ENCODE data around the gene STRN4.

The STRN4 gene

GRCh38 chr19:46723023-46723461, 23.2 kb downstream of the STRN4 start:
- in situ Hi-C loops (cut with HindIII; ENCODE audit: low sequenced_read_pairs): no loop called here
- TF ChIP-seq CTCF (IDR thresholded peaks at IDR 0.05; ENCODE audit: low read depth, low read length): no peak
- no peak for DNase-seq (ENCODE audit: low read depth, low spot score)
- H3K4me3 ChIP-seq (ENCODE audit: low read depth, low read length): no peak overlapping the region

- in situ Hi-C loops (cut with HindIII; ENCODE audit: low sequenced_read_pairs): no loop called here
- no peak overlapping the region for H3K4me3 ChIP-seq (ENCODE audit: low read depth, low read length)
- no peak for DNase-seq (ENCODE audit: low read depth, low spot score)
- TF ChIP-seq CTCF (IDR thresholded peaks at IDR 0.05; ENCODE audit: low read depth, low read length): no peak
Observed at GRCh38 chr19:46722421-46723022, 23.7 kb downstream of the STRN4 start.

GRCh38 chr19:46722004-46722380, 24.3 kb downstream of the STRN4 start:
- DNase-seq (ENCODE audit: low read depth, low spot score): no peak
- TF ChIP-seq CTCF (IDR thresholded peaks at IDR 0.05; ENCODE audit: low read depth, low read length): no peak
- in situ Hi-C loops (cut with HindIII; ENCODE audit: low sequenced_read_pairs): no loop called here
- no peak overlapping the region for H3K4me3 ChIP-seq (ENCODE audit: low read depth, low read length)

- TF ChIP-seq CTCF (IDR thresholded peaks at IDR 0.05; ENCODE audit: low read depth, low read length): peak; percentile 15
- DNase-seq (ENCODE audit: low read depth, low spot score): no peak
- in situ Hi-C loops (cut with HindIII; ENCODE audit: low sequenced_read_pairs): no loop called here
- no peak overlapping the region for H3K4me3 ChIP-seq (ENCODE audit: low read depth, low read length)
Observed at GRCh38 chr19:46721269-46722003, 24.8 kb downstream of the STRN4 start.

GRCh38 chr19:46720503-46721239, 25.6 kb downstream of the STRN4 start:
- no peak overlapping the region for H3K4me3 ChIP-seq (ENCODE audit: low read depth, low read length)
- in situ Hi-C loops (cut with HindIII; ENCODE audit: low sequenced_read_pairs): no loop called here
- no peak for DNase-seq (ENCODE audit: low read depth, low spot score)
- no peak for TF ChIP-seq CTCF (IDR thresholded peaks at IDR 0.05; ENCODE audit: low read depth, low read length)

GRCh38 chr19:46719629-46720502, 26.4 kb downstream of the STRN4 start:
- TF ChIP-seq CTCF (IDR thresholded peaks at IDR 0.05; ENCODE audit: low read depth, low read length): no peak
- DNase-seq (ENCODE audit: low read depth, low spot score): no peak
- in situ Hi-C loops (cut with HindIII; ENCODE audit: low sequenced_read_pairs): no loop called here
- no peak overlapping the region for H3K4me3 ChIP-seq (ENCODE audit: low read depth, low read length)

Data from astrocyte of the spinal cord (primary cell).